Body of pancreas (tissue), 4 donors: ENCODE measurements around the gene LYPD3. TPM values are rescaled to one million over a fixed set of nuclear protein-coding genes. Genes with fewer than 3 reads are reported as not detected.
"Not testable (repeated sequence)": the region's sequence is repeated elsewhere in the genome, so short reads cannot be mapped to it uniquely, and the experiment has no call there.

ENCODE experiments used
- ATAC-seq: fragments of 150-250 bp; one replicate; pipeline ENCODE4 v1.9.1; 2016
- DNase-seq, 4 donors: peaks; one replicate each; pipeline ENCODE4 v3.0.0-alpha.2; 2019
- H3K27ac ChIP-seq, 4 donors: fragments of 200-600 bp; sonication (generic); 1 replicate in 3 of 4; 2 replicates in 1 of 4; pipeline versions ENCODE4 v1.5.1 to v1.6.1; 2016 to 2019; ENCODE audit warnings: mild to moderate bottlenecking in 1 of 4, mixed read lengths in 1 of 4, moderate library complexity in 1 of 4
- H3K27me3 ChIP-seq, 2 donors: fragments of 200-600 bp; sonication (generic); one replicate each; pipeline ENCODE4 v1.6.0; 2016; ENCODE audit warnings: mild to moderate bottlenecking in 1 of 2
- H3K36me3 ChIP-seq, 2 donors: fragments of 200-600 bp; sonication (generic); replicated peaks in 1 of 2; 2 replicates each; pipeline ENCODE4 v1.5.1; 2016; ENCODE audit warnings: low read depth in 2 of 2; ENCODE audit not compliant: insufficient read depth in 1 of 2
- H3K4me1 ChIP-seq: fragments of 200-600 bp; sonication (generic); one replicate; pipeline ENCODE4 v1.6.0; 2016
- H3K4me3 ChIP-seq, 2 donors: fragments of 200-600 bp; sonication (generic); 1 replicate in 1 of 2; 2 replicates in 1 of 2; pipeline ENCODE4 v1.5.1; 2016 to 2019
- H3K9me3 ChIP-seq, 3 donors: fragments of 200-600 bp; sonication (generic); 1 replicate in 2 of 3; 2 replicates in 1 of 3; pipeline ENCODE4 v1.5.1; 2016
- CTCF ChIP-seq, 7 experiments: fragments of 450-650 bp in 4 of 7; fragments of 200-600 bp in 3 of 7; sonication (generic) in 3 of 7; IDR thresholded peaks; one replicate each; pipeline ENCODE4 v1.5.1; 2016 to 2019; ENCODE audit warnings: antibody characterized with exemption in 7 of 7
- POLR2A ChIP-seq, 3 donors: fragments of 450-650 bp; IDR thresholded peaks; one replicate each; pipeline ENCODE4 v1.6.1; 2016; ENCODE audit warnings: antibody characterized with exemption in 3 of 3, mild to moderate bottlenecking in 2 of 3
- WGBS, 2 donors: methylation state at CpG; one replicate each; pipeline ENCODE4 v1.1.5; 2017; 5-methylcytosine and 5-hydroxymethylcytosine counted together
- intact Hi-C: fragments of 100-400 bp; cut with DNase I; formaldehyde crosslinking; loops from one replicate; pipeline ENCODE4 v1.15.1; 2023
- total RNA-seq, 2 donors: library from RNA; depleted of rRNA; stranded (reverse); fragments of >200 nt; gene quantifications; one replicate each; pipeline ENCODE4 v1.1.0, GENCODE V29; 2016

The LYPD3 gene
- total RNA-seq, 2 donors from 2014 or later, result 0.26 TPM; not detected in 1

- H3K9me3 ChIP-seq, result no peaks in the 10 kb centered on the region
- ATAC-seq (no peak), DNase-seq (no peak)
- intact Hi-C loops, result no loop called here
- 49 to 59% methylated on average over 3 of the region's 3 CpGs for WGBS, 2 donors
- no peaks in the 10 kb centered on the region for H3K36me3 ChIP-seq
- no peaks in the 10 kb centered on the region for H3K4me1 ChIP-seq
- no peaks in the 10 kb centered on the region for H3K27me3 ChIP-seq
- TF ChIP-seq POLR2A (IDR thresholded peaks at IDR 0.05), result no peak
- TF ChIP-seq CTCF (IDR thresholded peaks at IDR 0.05), result no peak
- no peak overlapping the region for H3K27ac ChIP-seq
- H3K4me3 ChIP-seq, result no peak overlapping the region
These were observed 23.7 kb downstream of the LYPD3 start for GRCh38 chr19:43441716-43442115.

DNA sequence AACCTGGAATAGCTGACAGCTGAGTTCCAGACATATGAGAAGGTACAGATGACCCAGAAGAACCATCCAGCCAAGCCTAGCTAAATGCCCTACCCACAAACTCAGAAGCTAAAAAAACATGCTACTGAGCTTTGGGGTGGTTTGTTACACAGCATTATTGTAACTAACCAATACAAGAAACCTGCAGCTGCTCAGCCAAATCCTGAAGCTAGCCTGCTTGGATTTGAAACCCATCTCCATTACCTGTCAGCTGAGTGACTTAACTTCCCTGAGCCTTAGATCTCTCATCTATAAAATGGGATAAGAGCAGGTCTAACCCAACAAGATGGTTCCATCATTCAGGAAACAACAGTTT is 25.7 kb downstream of the LYPD3 start:
- H3K27ac ChIP-seq, result no peak overlapping the region
- H3K36me3 ChIP-seq, result no peaks in the 10 kb centered on the region
- DNase-seq, result no peak
- no peaks in the 10 kb centered on the region for H3K4me1 ChIP-seq
- ATAC-seq, result no peak
- H3K27me3 ChIP-seq, result no peaks in the 10 kb centered on the region
- H3K4me3 ChIP-seq, result no peak overlapping the region
- intact Hi-C loops, result no loop called here
- TF ChIP-seq CTCF (IDR thresholded peaks at IDR 0.05) (no peak), POLR2A (IDR thresholded peaks at IDR 0.05) (no peak)
- H3K9me3 ChIP-seq, result no peaks in the 10 kb centered on the region

- DNase-seq (no peak), ATAC-seq (no peak)
- no peaks in the 10 kb centered on the region for H3K27me3 ChIP-seq
- no peak overlapping the region for H3K4me3 ChIP-seq
- H3K36me3 ChIP-seq, result no peaks in the 10 kb centered on the region
- H3K27ac ChIP-seq, result no peak overlapping the region
- no peak for TF ChIP-seq POLR2A (IDR thresholded peaks at IDR 0.05)
- TF ChIP-seq CTCF (IDR thresholded peaks at IDR 0.05), result no peak
- H3K4me1 ChIP-seq, result no peaks in the 10 kb centered on the region
- no peaks in the 10 kb centered on the region for H3K9me3 ChIP-seq
- intact Hi-C loops, result no loop called here
- 50 to 52% methylated on average over 13 to 14 of the region's 14 CpGs for WGBS, 2 donors
These were observed 26.2 kb downstream of the LYPD3 start for GRCh38 chr19:43439032-43439708.

GRCh38 chr19:43438291-43439031 is 26.9 kb downstream of the LYPD3 start:
- TF ChIP-seq CTCF (IDR thresholded peaks at IDR 0.05) (no peak), POLR2A (IDR thresholded peaks at IDR 0.05) (no peak)
- intact Hi-C loops, result no loop called here
- ATAC-seq, result no peak

GRCh38 chr19:43437712-43438111 is 27.7 kb downstream of the LYPD3 start:
- H3K4me1 ChIP-seq, result no peaks in the 10 kb centered on the region
- 69 to 90% methylated on average over 3 to 6 of the region's 6 CpGs for WGBS, 2 donors
- H3K27me3 ChIP-seq, result no peaks in the 10 kb centered on the region
- TF ChIP-seq POLR2A (IDR thresholded peaks at IDR 0.05) (no peak), CTCF (IDR thresholded peaks at IDR 0.05) (no peak)
- ATAC-seq, result no peak
- H3K27ac ChIP-seq, result no peak overlapping the region
- intact Hi-C loops, result no loop called here
- no peaks in the 10 kb centered on the region for H3K9me3 ChIP-seq
- no peak overlapping the region for H3K4me3 ChIP-seq
- DNase-seq, result no peak
- H3K36me3 ChIP-seq, result no peaks in the 10 kb centered on the region

More at GRCh38 chr19:43438291-43439031, 26.9 kb downstream of the LYPD3 start:
- Histone ChIP-seq H3K4me3 (no peak overlapping the region), H3K4me1 (no peaks in the 10 kb centered on the region), H3K27ac (no peak overlapping the region), H3K36me3 (no peaks in the 10 kb centered on the region), H3K9me3 (no peaks in the 10 kb centered on the region), H3K27me3 (no peaks in the 10 kb centered on the region)
- DNase-seq, result peak; percentile 14 to 22 (median 18)
- 65 to 67% methylated on average over 7 to 9 of the region's 9 CpGs for WGBS, 2 donors

DNA sequence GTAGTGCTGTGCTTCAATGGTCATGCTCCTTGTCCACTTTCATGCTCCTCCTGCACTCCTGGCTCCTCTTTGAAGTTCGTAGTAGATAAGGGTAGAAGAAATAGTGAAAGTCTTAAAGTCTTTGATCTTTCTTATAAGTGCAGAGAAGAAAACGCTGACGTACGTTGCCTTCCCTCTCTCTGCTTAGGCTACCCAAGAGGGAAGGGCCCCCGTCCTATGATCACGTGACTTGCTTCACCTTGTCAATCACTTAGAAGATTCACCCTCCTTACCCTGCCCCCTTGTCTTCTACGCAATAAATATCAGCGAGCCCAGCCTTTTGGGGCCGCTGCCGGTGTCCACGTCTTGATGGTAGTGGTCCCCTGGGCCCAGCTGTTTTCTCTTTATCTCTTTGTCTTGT is 28.1 kb downstream of the LYPD3 start:
- DNase-seq, H3K27me3 ChIP-seq, H3K27ac ChIP-seq, H3K9me3 ChIP-seq, H3K4me3 ChIP-seq, ATAC-seq, H3K4me1 ChIP-seq, H3K36me3 ChIP-seq, intact Hi-C loops: not testable (repeated sequence)
- 78 to 83% methylated on average over 11 of the region's 11 CpGs for WGBS, 2 donors
